ENCODE results near the gene CCDC47.

DNA sequence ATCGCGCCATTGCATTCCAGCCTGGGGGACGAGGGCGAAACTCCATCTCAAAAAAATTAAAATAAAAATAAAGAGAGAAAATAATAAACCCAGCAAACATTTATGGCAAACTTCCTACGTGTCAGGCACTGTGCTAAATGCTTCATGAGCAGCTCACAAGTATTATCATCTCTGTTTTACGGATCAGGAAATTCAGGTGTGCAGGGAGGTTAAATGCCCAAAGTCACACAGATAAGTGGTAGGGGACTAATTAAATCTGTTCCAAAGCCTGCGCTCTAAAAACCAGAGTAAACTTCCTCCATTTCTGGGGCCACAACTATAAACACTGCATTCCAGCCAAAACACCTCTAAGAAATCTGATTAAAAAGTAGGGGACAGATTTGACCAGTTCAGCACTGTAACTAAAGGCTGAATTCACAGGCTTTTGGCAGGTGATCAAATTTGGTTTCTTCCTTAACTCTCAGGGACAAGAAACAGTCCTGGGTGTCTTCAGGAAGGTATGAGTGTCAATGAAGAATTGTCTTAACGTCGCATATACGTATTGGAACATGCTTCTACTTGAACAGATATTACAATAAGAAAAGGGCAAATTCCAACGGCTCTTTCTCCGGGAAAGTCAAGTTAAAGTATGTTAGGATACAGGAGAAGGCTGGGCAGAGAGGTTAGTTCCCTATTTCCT is 32.8 kb downstream of the CCDC47 start:
- TF ChIP-seq, protein P1, sequence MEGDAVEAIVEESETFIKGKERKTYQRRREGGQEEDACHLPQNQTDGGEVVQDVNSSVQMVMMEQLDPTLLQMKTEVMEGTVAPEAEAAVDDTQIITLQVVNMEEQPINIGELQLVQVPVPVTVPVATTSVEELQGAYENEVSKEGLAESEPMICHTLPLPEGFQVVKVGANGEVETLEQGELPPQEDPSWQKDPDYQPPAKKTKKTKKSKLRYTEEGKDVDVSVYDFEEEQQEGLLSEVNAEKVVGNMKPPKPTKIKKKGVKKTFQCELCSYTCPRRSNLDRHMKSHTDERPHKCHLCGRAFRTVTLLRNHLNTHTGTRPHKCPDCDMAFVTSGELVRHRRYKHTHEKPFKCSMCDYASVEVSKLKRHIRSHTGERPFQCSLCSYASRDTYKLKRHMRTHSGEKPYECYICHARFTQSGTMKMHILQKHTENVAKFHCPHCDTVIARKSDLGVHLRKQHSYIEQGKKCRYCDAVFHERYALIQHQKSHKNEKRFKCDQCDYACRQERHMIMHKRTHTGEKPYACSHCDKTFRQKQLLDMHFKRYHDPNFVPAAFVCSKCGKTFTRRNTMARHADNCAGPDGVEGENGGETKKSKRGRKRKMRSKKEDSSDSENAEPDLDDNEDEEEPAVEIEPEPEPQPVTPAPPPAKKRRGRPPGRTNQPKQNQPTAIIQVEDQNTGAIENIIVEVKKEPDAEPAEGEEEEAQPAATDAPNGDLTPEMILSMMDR (conservative IDR thresholded peaks at IDR 0.05), result no peak
- no peak for TF ChIP-seq ZFX (IDR thresholded peaks at IDR 0.05)
